ENCODE results near the gene RTN4. TPM values are rescaled to one million over a fixed set of nuclear protein-coding genes. Genes with fewer than 3 reads are reported as not detected.

Gene RTN4
- total RNA-seq, 1 experiment from 2014 or later, result 394 TPM

GRCh38 chr2:54952978-54953456, 97.2 kb downstream of the RTN4 start:
- CTCF ChIA-PET, result no interaction called here
- intact Hi-C loops (cut with micrococcal nuclease; ENCODE audit: unreplicated experiment), result no loop called here
- no peak for DNase-seq
- peaks cover 14% of the 10 kb centered on the region for H3K4me1 Mint-ChIP-seq (ENCODE audit: low read depth, unreplicated experiment)
- no peak for TF ChIP-seq CTCF (IDR thresholded peaks at IDR 0.05; ENCODE audit: unreplicated experiment)
- no peak overlapping the region for H3K4me3 Mint-ChIP-seq (ENCODE audit: low read depth, unreplicated experiment)
- no peaks in the 10 kb centered on the region for H3K9me3 Mint-ChIP-seq (ENCODE audit: low read depth, unreplicated experiment)
- no peak overlapping the region for H3K27ac Mint-ChIP-seq (ENCODE audit: unreplicated experiment)
- peaks cover 16% of the 10 kb centered on the region for H3K27me3 Mint-ChIP-seq (ENCODE audit: unreplicated experiment)
- H3K36me3 Mint-ChIP-seq (ENCODE audit: insufficient read depth, unreplicated experiment), result no peaks in the 10 kb centered on the region
- no TSS peak for BruUV-seq (replicated peaks)

GRCh38 chr2:54952425-54952824, 97.8 kb downstream of the RTN4 start:
- Mint-ChIP-seq H3K4me3 (ENCODE audit: low read depth, unreplicated experiment) (no peak overlapping the region), H3K36me3 (ENCODE audit: insufficient read depth, unreplicated experiment) (no peaks in the 10 kb centered on the region), H3K4me1 (ENCODE audit: low read depth, unreplicated experiment) (peaks cover 14% of the 10 kb centered on the region), H3K27me3 (ENCODE audit: unreplicated experiment) (peaks cover 16% of the 10 kb centered on the region), H3K27ac (ENCODE audit: unreplicated experiment) (no peak overlapping the region), H3K9me3 (ENCODE audit: low read depth, unreplicated experiment) (no peaks in the 10 kb centered on the region)
- intact Hi-C loops (cut with micrococcal nuclease; ENCODE audit: unreplicated experiment), result no loop called here
- CTCF ChIA-PET, result no interaction called here
- no peak for DNase-seq
- no peak for TF ChIP-seq CTCF (IDR thresholded peaks at IDR 0.05; ENCODE audit: unreplicated experiment)
- BruUV-seq (replicated peaks), result no TSS peak

- no peak overlapping the region for H3K4me3 Mint-ChIP-seq (ENCODE audit: low read depth, unreplicated experiment)
- H3K4me1 Mint-ChIP-seq (ENCODE audit: low read depth, unreplicated experiment), result peaks cover 5% of the 10 kb centered on the region
- no peak overlapping the region for H3K27ac Mint-ChIP-seq (ENCODE audit: unreplicated experiment)
- H3K36me3 Mint-ChIP-seq (ENCODE audit: insufficient read depth, unreplicated experiment), result no peaks in the 10 kb centered on the region
- no peak for DNase-seq
- no TSS peak for BruUV-seq (replicated peaks)
- H3K9me3 Mint-ChIP-seq (ENCODE audit: low read depth, unreplicated experiment), result no peaks in the 10 kb centered on the region
- no peak for TF ChIP-seq CTCF (IDR thresholded peaks at IDR 0.05; ENCODE audit: unreplicated experiment)
- CTCF ChIA-PET, result no interaction called here
- intact Hi-C loops (cut with micrococcal nuclease; ENCODE audit: unreplicated experiment), result no loop called here
- peaks cover 30% of the 10 kb centered on the region for H3K27me3 Mint-ChIP-seq (ENCODE audit: unreplicated experiment)
Measured at GRCh38 chr2:54950811-54951210, 99.4 kb downstream of the RTN4 start.

GRCh38 chr2:54949431-54949830, 100.8 kb downstream of the RTN4 start:
- H3K27me3 Mint-ChIP-seq (ENCODE audit: unreplicated experiment), result peaks cover 35% of the 10 kb centered on the region
- no peak for DNase-seq
- CTCF ChIA-PET, result no interaction called here
- H3K9me3 Mint-ChIP-seq (ENCODE audit: low read depth, unreplicated experiment), result no peaks in the 10 kb centered on the region
- no peak overlapping the region for H3K27ac Mint-ChIP-seq (ENCODE audit: unreplicated experiment)
- H3K36me3 Mint-ChIP-seq (ENCODE audit: insufficient read depth, unreplicated experiment), result no peaks in the 10 kb centered on the region
- no TSS peak for BruUV-seq (replicated peaks)
- TF ChIP-seq CTCF (IDR thresholded peaks at IDR 0.05; ENCODE audit: unreplicated experiment), result no peak
- intact Hi-C loops (cut with micrococcal nuclease; ENCODE audit: unreplicated experiment), result no loop called here
- H3K4me1 Mint-ChIP-seq (ENCODE audit: low read depth, unreplicated experiment), result no peaks in the 10 kb centered on the region
- H3K4me3 Mint-ChIP-seq (ENCODE audit: low read depth, unreplicated experiment), result no peak overlapping the region
